Vagina (tissue), 2 donors: ENCODE results near the gene MAML3. TPM values are rescaled to one million over a fixed set of nuclear protein-coding genes. Genes with fewer than 3 reads are reported as not detected.

Experiments
- DNase-seq, 2 donors: peaks; one replicate each; pipeline ENCODE4 v3.0.0-alpha.2; 2017; ENCODE audit errors: extremely low spot score in 2 of 2
- H3K27ac ChIP-seq: fragments of 200-600 bp; sonication (generic); one replicate; pipeline ENCODE4 v1.5.1; 2019
- H3K27me3 ChIP-seq: fragments of 200-600 bp; sonication (generic); one replicate; pipeline ENCODE4 v1.5.1; 2019
- H3K36me3 ChIP-seq, 2 donors: fragments of 200-600 bp; sonication (generic); one replicate each; pipeline ENCODE4 v1.5.1; 2017 to 2019
- H3K4me1 ChIP-seq: fragments of 200-600 bp; sonication (generic); one replicate; pipeline ENCODE4 v1.5.1; 2019
- H3K4me3 ChIP-seq, 2 donors: fragments of 200-600 bp; sonication (generic); 1 replicate in 1 of 2; 2 replicates in 1 of 2; pipeline ENCODE4 v1.5.1; 2016 to 2019
- H3K9me3 ChIP-seq: fragments of 200-600 bp; sonication (generic); one replicate; pipeline ENCODE4 v1.5.1; 2019
- CTCF ChIP-seq, 3 experiments: fragments of 450-650 bp in 2 of 3; fragments of 200-600 bp in 1 of 3; sonication (generic) in 1 of 3; IDR thresholded peaks; one replicate each; pipeline ENCODE4 v1.5.1; 2017 to 2019; ENCODE audit warnings: antibody characterized with exemption in 3 of 3, mild to moderate bottlenecking in 2 of 3, moderate library complexity in 2 of 3
- POLR2A ChIP-seq, 2 donors: fragments of 450-650 bp; IDR thresholded peaks; one replicate each; pipeline ENCODE4 v1.6.1; 2017; ENCODE audit warnings: antibody characterized with exemption in 2 of 2, mild to moderate bottlenecking in 2 of 2, moderate library complexity in 2 of 2
- POLR2AphosphoS5 ChIP-seq, 2 donors: sonication (generic); formaldehyde crosslinking; IDR thresholded peaks; one replicate each; pipeline ENCODE4 v1.9.0; 2017; ENCODE audit warnings: antibody characterized with exemption in 2 of 2, mild to moderate bottlenecking in 2 of 2, low read depth in 1 of 2; ENCODE audit not compliant: insufficient read depth in 1 of 2
- intact Hi-C: fragments of 100-400 bp; cut with DNase I; formaldehyde crosslinking; loops from one replicate; pipeline ENCODE4 v1.15.1; 2023
- total RNA-seq: library from RNA; depleted of rRNA; stranded (reverse); fragments of >200 nt; gene quantifications from one replicate; pipeline ENCODE4 v1.2.3, GENCODE V29; 2016

MAML3 gene
- total RNA-seq, 1 donor from 2014 or later, result 16.2 TPM

DNA sequence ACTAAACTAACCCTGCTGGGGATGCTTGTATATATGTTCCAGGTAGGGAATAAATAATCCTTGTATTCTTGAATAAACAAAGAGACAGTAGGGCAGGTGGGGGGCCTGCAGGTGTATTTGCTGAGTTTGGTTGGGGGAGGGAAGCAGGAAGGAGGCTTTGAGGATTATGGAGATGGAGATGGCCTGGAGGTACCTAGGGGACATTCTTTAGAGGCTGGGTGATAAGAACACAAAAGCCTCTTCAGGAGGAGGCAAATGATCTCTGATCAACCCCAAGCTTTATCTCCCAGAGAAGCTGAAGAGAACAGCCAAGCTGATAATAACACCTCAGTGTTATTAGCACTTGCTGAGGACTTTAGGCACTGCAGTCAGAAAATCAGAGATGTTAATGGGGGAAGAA is 300.7 kb downstream of the MAML3 start:
- intact Hi-C loops, result no loop called here
- Histone ChIP-seq H3K36me3 (no peaks in the 10 kb centered on the region), H3K4me1 (peaks cover 10% of the 10 kb centered on the region), H3K27ac (no peak overlapping the region), H3K27me3 (no peaks in the 10 kb centered on the region), H3K9me3 (no peaks in the 10 kb centered on the region), H3K4me3 (no peak overlapping the region)
- TF ChIP-seq POLR2A (IDR thresholded peaks at IDR 0.05) (no peak), CTCF (IDR thresholded peaks at IDR 0.05) (no peak), POLR2AphosphoS5 (IDR thresholded peaks at IDR 0.05; ENCODE audit: insufficient read depth in 1 of 2, low read depth in 1 of 2) (no peak)
- no peak for DNase-seq

DNA sequence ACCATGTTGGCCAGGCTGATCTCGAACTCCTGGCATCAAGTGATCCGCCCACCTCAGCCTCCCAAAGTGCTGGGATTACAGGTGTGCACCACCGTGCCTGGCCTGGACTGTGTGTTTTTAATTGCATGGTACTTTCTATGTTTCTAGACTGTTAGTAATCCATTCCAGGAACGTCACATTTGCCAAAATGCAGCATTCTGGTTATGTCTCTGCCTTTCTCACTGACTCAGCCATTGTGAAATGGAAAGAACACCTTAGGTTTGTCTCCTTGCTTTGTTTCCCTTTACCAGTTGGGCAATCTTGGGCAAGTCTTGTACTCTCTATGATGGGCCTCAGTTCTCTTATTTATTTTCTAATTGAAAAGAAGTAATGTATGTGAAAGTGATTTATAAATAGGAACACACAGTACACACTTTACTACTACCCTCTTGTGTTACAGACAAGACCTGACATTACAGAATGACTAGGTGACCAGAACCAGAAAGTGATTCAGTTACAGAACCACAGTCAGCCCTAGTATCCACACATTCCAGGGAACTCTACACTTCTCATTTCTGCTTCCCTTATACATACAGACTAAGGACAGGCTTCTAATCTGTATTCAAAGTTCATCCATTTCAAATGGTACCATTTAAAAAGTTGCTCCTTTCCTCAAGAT is 301.2 kb downstream of the MAML3 start:
- intact Hi-C loops, result no loop called here
- Histone ChIP-seq H3K36me3 (no peaks in the 10 kb centered on the region), H3K4me3 (no peak overlapping the region), H3K27me3 (no peaks in the 10 kb centered on the region), H3K4me1 (peaks cover 10% of the 10 kb centered on the region), H3K27ac (no peak overlapping the region), H3K9me3 (no peaks in the 10 kb centered on the region)
- TF ChIP-seq POLR2A (IDR thresholded peaks at IDR 0.05), result no peak
- TF ChIP-seq POLR2AphosphoS5 (IDR thresholded peaks at IDR 0.05; ENCODE audit: insufficient read depth in 1 of 2, low read depth in 1 of 2), result no peak
- no peak for TF ChIP-seq CTCF (IDR thresholded peaks at IDR 0.05)
- no peak for DNase-seq

- H3K36me3 ChIP-seq, result no peaks in the 10 kb centered on the region
- intact Hi-C loops, result no loop called here
- H3K4me3 ChIP-seq, result no peak overlapping the region
- no peak for DNase-seq
- no peaks in the 10 kb centered on the region for H3K9me3 ChIP-seq
- no peak for TF ChIP-seq POLR2AphosphoS5 (IDR thresholded peaks at IDR 0.05; ENCODE audit: insufficient read depth in 1 of 2, low read depth in 1 of 2)
- TF ChIP-seq POLR2A (IDR thresholded peaks at IDR 0.05), result no peak
- no peak for TF ChIP-seq CTCF (IDR thresholded peaks at IDR 0.05)
- H3K27ac ChIP-seq, result no peak overlapping the region
- H3K4me1 ChIP-seq, result peaks cover 1% of the 10 kb centered on the region
- H3K27me3 ChIP-seq, result no peaks in the 10 kb centered on the region
Observed at GRCh38 chr4:139851639-139852038, 302.3 kb downstream of the MAML3 start.

GRCh38 chr4:139851133-139851532 is 302.9 kb downstream of the MAML3 start:
- Histone ChIP-seq H3K27ac (no peak overlapping the region), H3K4me3 (no peak overlapping the region), H3K27me3 (no peaks in the 10 kb centered on the region), H3K36me3 (no peaks in the 10 kb centered on the region), H3K4me1 (no peaks in the 10 kb centered on the region), H3K9me3 (no peaks in the 10 kb centered on the region)
- intact Hi-C loops, result no loop called here
- DNase-seq, result no peak
- TF ChIP-seq CTCF (IDR thresholded peaks at IDR 0.05) (no peak), POLR2AphosphoS5 (IDR thresholded peaks at IDR 0.05; ENCODE audit: insufficient read depth in 1 of 2, low read depth in 1 of 2) (no peak), POLR2A (IDR thresholded peaks at IDR 0.05) (no peak)

DNA sequence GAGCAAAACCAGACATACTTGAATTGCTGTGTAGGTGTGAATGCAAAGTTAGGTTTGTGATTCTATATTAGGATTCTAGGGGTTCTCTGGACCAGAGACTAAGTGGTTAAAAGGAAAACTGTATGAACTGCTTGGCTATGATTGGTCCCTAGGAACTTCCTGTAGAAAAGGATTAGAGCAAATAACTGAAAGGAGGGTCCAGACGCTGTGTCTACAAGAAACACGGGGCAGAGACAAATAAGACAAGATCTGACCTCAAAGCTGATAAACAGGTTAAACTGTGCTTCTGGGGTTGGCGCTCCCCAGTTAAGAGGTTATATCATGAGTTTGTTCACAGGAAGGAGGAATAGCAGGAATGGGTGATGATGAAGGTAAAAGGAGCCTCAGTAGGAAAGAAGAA is 304.8 kb downstream of the MAML3 start:
- Histone ChIP-seq H3K36me3 (no peaks in the 10 kb centered on the region), H3K27me3 (no peaks in the 10 kb centered on the region), H3K4me3 (no peak overlapping the region), H3K27ac (no peak overlapping the region), H3K9me3 (no peaks in the 10 kb centered on the region), H3K4me1 (no peaks in the 10 kb centered on the region)
- TF ChIP-seq POLR2A (IDR thresholded peaks at IDR 0.05) (no peak), POLR2AphosphoS5 (IDR thresholded peaks at IDR 0.05; ENCODE audit: insufficient read depth in 1 of 2, low read depth in 1 of 2) (no peak), CTCF (IDR thresholded peaks at IDR 0.05) (no peak)
- DNase-seq, result no peak
- intact Hi-C loops, result no loop called here
